Stimulated activated CD8-positive, alpha-beta memory T cell treated with anti-CD3 and anti-CD28 coated beads, Interleukin-4, amount 100 ng/mL, for 48 hours (primary cell): ENCODE results near the gene DDX17.

ENCODE experiments used
- DNase-seq: peaks from one replicate; pipeline ENCODE4 v3.0.0-alpha.2; 2020

Gene DDX17

DNA sequence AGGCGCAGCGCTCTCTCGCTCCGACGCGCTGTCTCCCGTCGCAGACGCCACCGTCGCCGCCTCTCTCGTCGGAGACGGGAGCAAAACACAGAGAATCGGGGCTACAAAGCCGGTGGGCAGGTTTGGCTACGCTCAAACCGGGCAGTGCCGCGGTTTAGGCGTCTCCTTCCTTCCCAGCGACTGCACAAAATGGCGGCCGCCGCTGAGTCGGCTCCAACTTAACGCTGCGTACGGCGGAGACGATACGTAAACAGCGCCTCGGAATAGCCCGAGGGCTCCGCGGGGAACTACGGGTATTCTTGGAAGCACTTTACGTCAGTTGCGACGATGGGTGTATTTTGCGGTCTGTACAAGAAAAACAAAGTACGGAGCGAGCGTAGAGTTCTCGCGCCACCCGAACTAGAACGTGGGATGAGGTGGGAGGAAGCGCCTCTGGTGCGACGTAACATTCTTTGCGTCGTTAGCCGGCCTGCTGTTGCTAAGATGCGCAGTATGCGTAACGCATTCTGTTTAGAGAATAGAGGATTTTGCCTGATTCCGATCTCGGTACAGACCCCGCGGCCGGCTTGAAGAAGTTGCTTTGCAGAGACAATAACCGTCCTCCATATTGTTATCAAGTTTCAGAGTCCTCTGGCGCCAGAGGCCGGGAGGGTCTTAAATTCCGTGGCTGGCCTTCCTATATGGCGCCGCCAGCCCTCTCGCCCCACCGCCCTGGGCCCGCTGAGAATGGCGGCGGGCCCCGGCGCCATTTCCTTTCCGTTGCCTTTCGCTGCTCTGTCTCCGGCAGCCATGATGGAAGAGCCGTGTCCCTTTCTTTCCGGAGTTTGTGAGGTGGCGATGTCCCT lies at the start of gene DDX17:
DDX17 (minus strand) TSS at position 194 of the 845 bp plus-strand sequence.
- DNase-seq, result peak; percentile 97

DNA sequence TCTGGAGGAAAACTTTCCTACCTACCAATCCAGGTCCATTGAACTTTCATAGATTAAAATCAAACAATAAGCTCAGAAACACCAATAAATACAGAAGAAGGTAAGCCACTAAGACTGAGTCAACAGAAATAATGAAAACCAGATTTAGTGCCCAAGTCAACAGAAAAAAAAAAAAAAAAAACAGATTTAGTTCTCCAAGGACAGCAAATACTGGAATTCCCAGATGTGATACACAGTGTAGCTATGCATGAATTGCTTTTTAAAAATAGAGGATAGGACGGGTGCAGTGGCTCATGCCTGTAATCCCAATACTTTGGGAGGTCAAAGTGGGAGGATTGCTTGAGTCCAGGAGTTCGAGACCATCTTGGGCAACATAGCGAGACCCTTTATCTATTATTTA lies 48.2 kb upstream of the DDX17 start:
- DNase-seq, result no peak

DNA sequence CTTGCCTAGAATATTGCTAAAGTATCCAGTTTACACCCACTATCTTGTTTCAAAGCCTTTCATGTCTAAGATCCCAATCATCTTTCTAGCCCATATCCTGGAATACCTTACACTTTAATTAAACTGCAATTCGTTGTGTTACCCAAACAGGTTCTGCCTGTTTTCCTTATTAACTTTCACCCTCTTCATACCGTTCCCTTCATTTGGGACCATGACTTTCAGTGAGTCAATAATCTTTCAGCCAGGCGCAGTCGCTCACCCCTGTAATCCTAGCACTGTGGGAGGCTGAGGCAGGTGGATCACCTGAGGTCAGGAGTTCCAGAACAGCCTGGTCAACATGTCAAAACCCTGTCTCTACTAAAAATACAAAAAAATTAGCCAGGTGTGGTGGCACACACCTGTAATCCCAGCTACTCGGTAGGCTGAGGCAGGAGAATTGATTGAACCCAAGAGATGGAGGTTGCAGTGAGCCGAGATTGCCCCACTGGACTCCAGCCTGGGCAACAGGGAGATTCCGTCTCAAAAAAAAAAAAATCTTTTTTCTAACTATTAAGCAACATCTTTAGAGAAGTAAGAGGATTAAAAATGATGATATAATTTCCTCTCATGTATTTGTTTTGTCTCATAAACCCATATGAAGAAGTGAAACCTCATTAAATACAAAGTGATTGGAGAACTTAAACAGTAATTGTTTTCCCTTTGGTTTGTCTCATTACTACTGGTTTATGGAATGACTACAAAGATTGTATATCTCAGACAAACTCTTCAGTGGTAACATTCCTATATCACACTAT lies 43.2 kb upstream of the DDX17 start:
- no peak for DNase-seq

DNA sequence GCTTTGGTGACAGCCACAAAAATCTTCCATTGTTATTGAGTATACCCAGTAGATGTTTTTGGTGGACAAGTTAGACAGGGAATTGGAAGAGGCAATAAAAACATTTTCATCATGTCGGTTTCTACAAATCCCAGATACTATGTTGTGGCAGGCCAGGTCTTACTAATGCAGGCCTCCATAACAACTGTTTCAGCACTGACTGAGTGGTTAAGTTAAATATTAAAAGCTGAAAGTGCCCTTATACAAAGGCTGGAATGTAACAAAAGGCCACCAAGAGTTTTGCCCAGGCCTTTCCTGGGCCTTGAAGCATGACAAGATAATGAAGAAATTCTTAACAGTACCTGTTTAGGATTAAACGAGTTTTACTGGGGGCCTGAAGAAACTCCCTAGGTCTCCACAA lies 34.6 kb upstream of the DDX17 start:
- DNase-seq, result no peak

DNA sequence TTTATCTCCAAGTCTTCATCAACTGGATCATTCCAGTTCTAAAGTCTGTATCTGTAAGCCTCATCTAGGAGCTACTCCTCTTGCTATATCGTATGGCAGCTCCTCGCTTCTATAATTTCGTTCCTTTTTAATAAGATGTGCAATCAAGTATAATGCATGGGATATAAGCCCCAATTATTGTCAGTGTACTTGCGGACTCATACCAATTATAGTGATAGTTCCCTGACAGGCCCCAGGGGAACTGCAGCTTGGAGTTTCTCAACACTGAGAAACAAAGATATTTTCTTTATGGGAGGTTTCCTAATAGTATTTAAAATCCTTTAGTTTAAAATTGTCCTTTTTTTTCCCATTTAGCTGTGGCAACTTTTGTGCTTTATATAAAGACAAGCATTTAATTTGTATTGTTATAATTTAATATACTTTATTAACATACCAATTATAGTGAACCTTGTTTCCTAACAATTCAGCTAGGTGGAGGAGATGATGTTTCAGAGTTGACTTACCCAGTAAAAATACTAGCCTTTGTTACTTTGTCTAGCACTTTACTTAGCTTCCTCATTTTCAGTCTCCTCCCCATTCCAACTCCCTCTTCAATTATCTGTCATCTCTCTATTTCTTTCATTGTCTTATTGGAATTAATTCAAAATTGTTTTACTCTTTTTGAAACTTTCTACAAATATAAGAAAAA lies 25.3 kb upstream of the DDX17 start:
- DNase-seq, result no peak

DNA sequence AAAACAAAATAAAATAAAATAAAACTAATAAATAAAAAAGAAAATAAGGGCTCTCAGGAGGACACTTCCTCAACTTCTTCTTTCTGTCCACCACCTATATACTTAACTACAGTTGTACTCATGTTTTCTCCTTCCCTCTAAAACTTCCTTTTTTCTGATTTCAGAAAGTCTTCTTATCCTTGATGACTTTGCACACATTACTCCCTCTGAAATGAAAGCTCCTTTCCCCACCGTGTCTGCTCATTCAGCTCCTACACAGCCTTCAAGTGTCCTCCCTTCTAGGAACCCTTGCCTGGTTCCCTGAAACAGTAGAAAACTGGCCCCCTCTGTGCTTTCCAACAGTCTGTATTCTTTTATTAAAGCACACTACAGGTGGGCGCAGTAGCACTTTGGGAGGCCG lies 18.3 kb upstream of the DDX17 start:
- no peak for DNase-seq

DNA sequence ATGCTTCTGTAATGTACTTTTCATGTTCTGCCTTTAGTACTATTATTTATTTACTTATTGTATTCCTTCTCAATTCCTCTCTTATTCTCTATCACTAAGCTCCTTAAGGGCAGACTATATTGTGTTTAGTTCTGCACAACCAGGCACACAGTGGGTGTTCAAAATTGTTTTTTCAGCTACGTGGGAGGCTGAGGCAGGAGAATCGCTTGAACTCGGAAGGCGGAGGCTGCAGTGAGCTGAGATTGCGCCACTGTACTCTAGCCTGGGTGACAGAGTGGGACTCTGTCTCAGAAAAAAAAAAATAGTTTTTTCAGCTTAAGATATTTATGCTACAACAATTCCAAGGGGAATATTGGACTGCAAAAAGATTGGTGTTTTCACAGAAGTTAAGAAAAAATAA lies 17.4 kb upstream of the DDX17 start:
- no peak for DNase-seq

DNA sequence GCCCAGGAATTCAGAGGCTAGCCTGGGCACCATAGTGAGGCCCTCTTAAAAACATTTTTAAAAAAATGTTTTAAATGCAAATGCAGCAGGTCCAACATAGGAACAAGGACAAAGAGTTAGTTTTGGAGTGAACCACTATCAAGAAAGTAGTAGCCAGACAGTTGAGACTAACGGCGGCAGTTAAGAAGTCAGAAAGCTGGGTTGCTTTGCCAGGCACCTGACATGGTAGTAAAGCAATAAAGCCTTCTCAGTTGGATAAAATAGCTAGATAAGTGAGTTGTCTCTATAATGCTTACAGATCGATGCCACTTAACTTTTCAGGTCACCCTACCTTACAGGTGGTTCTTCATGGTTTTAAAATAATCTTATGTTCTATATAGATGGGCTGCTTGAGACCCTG lies 16.9 kb upstream of the DDX17 start:
- no peak for DNase-seq

DNA sequence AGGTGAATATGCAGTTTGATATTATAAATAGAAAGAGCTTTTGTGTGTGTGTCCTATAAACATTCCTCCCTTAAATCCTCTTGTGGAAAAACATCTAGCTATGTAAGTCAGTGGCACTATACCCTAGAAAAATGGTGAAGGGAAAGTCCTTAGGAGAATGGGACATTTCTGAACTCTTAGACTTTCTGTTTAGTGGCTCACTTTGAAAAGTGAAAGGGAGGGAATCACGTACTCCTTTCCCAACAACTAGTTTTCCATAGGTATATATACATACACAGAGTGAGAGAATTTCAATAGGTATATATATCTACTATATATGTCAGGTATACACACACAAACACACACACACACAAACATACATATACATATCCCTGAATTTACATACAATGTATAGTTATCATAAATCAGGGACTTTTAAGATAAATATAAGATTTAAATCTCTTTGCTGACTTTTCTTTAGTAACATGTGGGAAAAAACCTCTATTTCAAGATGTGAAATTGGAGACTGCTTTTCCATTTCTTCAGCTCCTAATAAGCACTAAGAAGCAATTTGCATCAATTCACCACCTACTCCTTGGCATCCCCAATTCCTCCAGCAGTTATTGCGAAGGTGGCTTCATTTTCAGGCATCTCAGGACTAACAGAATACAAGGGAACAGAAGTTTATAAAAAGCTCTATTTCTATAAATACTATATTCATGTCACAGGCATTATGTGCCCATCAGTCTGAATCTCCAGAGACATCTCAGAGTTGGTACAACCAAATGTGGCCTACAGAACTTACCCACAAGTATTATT lies 13.5 kb upstream of the DDX17 start:
- DNase-seq, result no peak

DNA sequence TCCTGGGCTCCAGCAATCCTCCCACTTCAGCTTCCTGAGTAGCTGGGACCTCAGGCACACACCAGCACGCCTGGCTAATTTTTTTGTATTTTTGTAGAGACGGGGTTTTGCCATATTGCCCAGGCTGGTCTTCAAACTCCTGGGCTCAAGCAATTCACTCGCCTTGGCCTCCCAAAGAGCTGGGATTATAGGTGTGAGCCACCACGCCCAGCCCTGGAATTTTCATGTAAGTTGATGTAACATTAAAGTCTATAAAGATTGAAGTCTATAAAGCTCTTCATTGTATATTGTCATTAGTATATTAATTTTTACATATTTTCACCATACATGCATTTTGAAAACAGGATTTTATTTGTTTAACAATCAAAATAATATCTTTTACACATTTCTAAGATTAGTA lies 12.5 kb upstream of the DDX17 start:
- DNase-seq, result no peak

DNA sequence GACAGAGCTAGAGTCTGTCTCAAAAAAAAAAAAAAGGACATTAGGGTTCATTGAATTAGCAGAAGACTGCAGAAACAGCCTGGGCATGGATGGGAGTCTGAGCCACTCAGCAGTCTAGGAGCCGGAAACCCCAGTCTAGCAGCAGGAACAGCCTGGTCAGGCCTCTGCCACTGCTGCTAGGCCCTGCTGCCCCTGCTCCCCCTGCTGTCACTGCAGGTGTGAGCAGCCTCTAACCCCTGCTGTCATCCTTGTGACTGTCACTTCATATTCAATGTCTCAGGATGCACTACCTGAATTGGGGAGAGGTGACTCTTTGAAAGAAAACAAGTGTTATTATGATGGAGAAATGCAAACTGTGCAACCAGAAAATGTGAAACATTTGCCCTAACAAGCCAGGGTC lies 7.0 kb upstream of the DDX17 start:
- no peak for DNase-seq

DNA sequence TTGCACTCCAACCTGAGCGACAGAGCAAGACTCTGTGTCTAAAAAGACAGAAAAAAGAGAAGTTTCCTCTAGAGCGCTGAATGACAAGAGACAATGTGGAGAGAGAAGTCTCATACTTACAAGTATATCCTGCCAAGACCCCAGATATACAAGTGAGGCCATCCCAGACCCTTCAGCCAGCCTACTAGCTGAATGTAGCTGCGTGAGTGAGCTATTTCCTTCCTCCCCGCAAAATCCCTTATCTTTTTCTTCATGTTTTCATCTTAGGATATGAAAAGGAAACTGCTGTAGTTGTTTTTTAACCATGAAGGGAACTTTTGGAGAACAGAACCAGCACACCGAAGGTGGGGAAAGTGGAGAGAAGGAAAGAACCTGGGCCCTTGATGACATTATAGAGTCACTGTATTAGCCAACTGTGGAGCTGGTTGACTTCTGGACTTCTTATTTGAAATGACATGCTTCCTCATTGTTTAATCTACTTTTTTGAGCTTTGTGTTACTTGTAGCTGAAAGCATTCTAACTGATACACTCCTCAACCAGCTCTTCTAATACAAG lies 4.4 kb upstream of the DDX17 start:
- DNase-seq, result no peak

DNA sequence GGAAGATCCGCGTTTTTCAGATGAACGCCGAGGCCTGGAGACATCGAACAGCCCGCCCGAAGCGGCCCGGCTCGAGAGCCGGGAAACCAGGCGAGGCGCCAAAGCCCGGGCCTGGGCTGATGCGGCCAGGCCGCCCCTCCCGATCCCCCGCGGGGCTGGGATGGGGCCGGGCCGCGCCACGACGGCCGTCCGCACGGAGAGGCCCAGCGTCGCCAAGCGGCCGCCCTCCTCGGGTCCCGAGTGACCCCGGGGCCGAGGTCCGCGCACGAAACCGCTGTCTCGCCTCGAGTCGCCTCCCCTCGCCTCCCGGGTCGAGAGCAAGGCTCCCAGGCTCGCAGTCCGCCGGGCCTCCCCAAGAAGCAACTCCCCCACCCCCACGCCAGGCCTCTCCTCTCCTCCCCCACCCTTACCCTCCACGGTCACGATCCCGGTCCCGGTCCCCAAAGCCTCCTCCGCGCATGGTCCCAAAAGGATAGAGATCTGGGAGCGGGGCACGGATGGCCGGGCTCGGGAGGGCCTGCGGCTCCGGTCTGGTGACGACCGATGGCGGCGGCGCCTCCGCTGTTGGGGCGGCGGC lies 482 bp downstream of the DDX17 start:
- DNase-seq, result peak; percentile 74

DNA sequence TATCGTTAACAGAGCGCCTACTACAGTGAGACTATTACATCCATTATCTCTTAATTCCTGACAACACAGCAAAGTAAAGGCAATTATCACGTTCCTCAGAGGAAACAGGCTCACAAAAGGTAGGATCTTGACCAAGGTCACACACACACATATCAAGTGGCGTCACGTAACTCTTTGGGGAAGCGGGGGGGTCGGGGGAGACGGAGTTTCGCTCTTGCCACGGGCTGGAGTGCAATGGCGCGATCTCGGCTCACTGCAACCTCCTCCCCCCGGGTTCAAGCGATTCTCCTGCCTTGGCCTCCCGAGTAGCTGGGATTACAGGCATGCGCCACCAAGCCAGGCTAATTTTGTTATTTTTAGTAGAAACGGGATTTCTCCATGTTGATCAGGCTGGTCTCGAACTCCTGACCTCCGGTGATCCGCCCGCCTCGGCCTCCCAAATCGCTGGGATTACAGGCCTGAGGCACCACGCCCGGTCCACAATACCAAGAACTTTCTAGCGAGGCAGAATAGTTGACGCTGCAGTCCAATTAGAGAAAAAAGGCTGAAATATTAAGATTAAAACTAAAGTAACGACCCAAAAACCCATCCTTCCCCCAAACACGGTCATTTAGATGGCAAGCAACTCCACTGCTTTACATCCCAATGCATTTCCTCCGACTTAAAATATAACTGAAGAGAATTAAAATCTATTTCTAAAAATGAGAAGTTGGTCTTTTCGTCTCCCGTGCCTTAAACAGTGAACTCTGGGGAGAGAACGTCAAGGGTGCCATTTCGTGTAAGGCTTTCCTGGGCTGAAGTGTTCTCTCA lies 1.2 kb downstream of the DDX17 start:
- DNase-seq, result peak; percentile 74

DNA sequence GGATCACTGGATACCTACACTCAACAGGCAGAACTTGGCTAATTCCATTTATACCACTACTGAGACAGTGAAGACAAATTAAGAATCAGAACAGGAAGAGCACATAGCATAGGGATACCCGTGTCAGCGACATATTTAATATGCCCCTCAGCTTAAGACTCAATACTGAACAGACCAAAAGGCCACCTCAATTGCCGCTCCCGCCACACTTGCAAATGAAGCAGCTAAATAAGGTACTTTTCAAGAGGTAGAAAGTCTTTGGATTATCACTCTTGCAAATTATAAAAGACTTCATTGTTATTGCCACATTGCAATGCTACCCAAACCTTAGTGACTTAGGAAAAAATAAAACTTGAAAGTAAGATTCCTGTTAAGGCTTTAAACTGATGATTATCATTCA lies 3.1 kb downstream of the DDX17 start:
- no peak for DNase-seq

DNA sequence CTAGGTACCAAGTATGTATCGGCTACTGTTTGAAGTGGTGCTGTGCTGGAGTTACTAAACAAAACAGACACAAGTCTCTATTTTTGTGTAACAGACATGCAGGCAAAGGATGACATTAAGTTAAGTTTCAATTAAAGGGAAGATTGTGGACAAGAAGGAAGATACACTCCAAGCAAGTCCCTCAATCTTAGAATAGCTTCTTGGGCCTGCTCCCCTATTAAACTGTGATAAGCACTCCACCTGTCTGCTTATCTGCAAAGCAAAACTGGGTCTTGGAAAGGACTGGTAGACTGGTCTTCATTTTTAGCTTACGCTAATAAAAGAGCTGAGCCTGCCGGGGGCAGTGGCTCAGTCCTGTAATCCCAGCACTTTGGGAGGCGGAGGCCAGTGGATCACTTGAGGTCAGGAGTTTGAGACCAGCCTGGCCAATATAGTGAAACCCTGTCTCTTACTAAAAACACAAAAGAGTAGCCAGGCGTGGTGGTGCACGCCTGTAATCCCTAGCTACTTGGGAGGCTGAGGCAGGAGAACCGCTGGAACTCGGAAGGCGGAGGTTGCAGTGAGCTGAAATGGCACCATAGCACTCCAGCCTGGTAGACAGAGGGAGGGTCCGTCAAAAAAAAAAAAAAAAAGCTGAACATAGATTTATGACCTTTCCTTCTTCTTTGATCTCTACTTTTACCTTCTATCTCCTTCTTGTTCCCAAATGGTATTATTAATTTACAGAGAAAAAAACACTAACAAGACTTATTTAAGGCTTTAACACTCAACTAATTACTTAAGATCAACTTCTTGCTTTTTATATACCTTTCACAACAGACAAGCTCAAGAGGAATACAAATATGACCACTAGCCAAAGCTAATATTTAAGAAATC lies 4.1 kb downstream of the DDX17 start:
- no peak for DNase-seq

DNA sequence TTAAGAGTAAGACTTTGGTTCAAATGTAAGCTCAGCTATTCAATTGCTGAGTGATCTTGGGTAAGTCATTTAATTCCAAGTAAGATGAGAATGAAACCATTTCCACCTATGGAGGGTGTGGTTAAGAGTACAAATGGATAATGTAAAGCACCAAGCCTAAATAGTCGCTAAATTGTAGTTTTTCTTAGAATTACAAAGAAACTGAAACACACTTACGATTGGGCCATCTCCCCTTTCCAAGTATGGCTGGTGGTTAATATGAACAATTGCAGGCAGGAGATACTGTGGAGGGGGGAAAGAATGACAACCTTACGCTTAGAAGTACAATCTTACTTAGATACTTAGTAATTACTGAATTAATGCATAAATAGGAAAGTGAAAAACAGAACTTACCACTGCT lies 8.2 kb downstream of the DDX17 start:
- no peak for DNase-seq

DNA sequence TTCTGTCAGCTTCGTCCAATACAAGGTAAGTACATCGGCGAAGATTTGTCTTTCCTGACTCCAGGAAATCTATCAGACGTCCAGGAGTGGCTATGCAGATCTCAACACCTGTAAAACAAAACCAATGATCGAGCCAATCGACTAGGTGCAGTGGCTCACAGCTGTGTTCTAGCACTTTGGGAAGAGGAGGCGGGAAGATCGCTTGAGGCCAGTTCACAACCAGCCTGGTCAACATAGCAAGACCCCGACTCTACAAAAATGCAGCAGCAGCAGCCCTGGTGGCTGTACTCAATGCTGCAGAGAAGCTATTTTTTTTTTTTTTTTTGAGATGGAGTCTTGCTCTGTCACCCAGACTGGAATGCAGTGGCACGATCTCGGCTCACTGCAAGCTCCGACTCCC lies 11.2 kb downstream of the DDX17 start:
- no peak for DNase-seq

DNA sequence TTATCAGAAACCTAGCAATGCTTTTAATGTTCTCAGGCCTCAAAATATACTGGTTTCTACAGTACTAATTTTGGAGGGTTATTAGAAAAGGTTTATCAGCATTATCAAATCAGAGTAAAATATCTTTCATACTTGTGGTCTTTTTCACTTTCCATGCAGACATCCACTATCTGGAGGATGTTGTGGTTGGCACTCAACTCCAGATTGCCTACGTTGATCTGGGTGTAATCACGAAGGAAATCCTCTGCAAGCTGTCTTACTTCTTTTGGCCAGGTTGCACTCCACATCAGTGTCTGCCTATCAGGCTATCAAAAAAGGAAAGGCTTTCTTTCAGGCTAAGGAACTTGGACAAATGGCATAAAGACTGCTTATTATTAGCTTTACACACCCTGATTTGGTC lies 11.6 kb downstream of the DDX17 start:
- no peak for DNase-seq

DNA sequence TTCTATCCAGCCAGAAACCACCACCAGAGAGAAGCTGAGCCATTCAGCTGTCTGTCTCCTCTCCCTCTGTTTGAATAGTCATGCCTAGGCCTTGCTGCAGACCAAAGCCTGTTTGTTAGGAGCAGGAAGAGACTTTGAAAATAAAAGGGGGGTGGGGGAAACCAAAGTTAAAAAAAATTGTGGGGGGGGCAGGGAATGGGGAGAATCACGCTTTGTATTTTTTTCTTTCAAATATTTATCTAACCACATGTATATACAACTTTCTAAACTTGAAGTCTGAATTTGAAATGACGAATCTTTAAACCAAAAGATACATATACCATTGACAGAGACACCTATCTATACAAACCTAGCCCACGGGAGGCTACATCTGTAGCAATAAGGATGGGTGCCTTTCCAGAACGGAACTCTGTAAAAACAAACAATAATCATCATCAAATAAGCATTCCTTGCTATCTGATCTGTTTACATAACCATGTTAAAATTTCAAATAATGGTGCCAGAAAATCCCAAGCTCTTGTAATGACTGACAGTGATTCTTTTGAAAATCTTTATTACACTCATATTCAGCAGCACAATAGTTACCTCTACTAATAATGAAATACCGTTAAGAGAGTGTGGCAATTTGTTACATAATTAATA lies 14.3 kb downstream of the DDX17 start:
- no peak for DNase-seq
